ENCODE measurements around the gene SNHG17. TPM values are rescaled to one million over a fixed set of nuclear protein-coding genes. Genes with fewer than 3 reads are reported as not detected.
A peak's percentile ranks its signal among the peaks of the same experiment; 100 is the strongest.

The SNHG17 gene
- total RNA-seq, 1 donor from 2014 or later: 17.9 TPM

GRCh38 chr20:38423541-38423940, 11.6 kb downstream of the SNHG17 start:
- peaks cover 99% of the 10 kb centered on the region for H3K36me3 ChIP-seq
- intact Hi-C loops (cut with DNase I): no loop called here
- no peak for DNase-seq
- no peak overlapping the region for H3K27ac ChIP-seq
- H3K9me3 ChIP-seq: no peaks in the 10 kb centered on the region
- H3K4me1 ChIP-seq: peaks cover 3% of the 10 kb centered on the region
- H3K4me3 ChIP-seq: no peak overlapping the region
- TF ChIP-seq, protein P1, sequence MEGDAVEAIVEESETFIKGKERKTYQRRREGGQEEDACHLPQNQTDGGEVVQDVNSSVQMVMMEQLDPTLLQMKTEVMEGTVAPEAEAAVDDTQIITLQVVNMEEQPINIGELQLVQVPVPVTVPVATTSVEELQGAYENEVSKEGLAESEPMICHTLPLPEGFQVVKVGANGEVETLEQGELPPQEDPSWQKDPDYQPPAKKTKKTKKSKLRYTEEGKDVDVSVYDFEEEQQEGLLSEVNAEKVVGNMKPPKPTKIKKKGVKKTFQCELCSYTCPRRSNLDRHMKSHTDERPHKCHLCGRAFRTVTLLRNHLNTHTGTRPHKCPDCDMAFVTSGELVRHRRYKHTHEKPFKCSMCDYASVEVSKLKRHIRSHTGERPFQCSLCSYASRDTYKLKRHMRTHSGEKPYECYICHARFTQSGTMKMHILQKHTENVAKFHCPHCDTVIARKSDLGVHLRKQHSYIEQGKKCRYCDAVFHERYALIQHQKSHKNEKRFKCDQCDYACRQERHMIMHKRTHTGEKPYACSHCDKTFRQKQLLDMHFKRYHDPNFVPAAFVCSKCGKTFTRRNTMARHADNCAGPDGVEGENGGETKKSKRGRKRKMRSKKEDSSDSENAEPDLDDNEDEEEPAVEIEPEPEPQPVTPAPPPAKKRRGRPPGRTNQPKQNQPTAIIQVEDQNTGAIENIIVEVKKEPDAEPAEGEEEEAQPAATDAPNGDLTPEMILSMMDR (IDR thresholded peaks at IDR 0.05): no peak
- H3K27me3 ChIP-seq (ENCODE audit: low read depth): no peaks in the 10 kb centered on the region
- ATAC-seq: no peak

DNA sequence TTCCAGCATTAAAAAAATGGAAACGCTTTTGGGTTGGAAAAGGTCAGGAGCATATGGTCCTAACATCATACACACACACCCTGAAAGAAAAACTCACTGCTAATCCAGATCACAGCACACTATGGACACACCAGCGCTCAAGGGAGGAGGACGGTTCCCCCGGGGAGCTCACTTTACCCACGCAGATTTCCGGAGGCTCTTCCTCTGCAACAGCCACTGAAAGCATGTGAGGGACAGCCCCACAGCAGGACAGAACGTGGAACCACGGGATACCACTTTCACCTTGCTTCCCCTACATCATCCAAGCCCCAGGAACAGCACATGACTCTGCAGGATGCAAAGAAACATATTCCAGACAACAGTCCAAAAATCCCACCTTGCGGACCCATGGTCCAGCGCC, 13.2 kb downstream of the SNHG17 start:
- H3K36me3 ChIP-seq: peaks cover 89% of the 10 kb centered on the region

DNA sequence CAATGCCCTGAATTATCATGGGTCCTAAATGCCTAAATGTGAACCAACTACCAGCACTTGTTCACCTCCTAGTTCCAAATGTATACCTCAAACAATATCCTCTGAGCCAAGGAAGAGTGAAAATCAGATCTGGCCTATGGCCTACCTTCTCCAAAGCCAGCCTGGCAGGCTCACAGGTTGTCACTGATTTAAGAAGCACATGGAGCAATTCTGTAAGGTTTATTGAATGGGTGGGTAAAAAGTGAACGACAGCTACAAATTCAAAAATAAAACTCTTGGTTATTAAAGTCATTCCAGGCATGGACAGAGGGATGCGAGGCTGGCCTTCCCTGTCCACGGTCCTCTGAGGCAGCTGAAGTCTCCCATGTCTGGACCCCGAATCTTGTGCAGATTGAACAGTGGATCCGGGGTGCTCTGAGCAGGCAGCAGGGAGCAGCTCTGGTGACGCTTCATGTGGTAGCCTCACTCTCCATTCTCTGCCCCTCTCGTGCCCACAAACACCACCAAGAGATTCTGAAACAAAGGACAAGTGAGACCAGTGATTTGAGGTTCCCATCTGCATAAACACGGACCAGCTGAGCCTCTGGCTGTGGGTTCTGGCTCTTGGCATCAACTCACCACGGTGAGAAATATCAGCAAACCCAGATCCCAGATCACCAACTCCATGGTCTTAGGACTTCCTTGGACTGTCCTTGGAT, 14.6 kb downstream of the SNHG17 start:
- no peak overlapping the region for H3K4me3 ChIP-seq
- H3K27ac ChIP-seq: no peak overlapping the region
- TF ChIP-seq, protein P1 (IDR thresholded peaks at IDR 0.05): no peak
- intact Hi-C loops (cut with DNase I): no loop called here
- peaks cover 7% of the 10 kb centered on the region for H3K4me1 ChIP-seq
- ATAC-seq: no peak
- no peak for DNase-seq
- H3K27me3 ChIP-seq (ENCODE audit: low read depth): no peaks in the 10 kb centered on the region
- peaks cover 87% of the 10 kb centered on the region for H3K36me3 ChIP-seq
- no peaks in the 10 kb centered on the region for H3K9me3 ChIP-seq

More for the DNA sequence above, 13.2 kb downstream of the SNHG17 start:
- ATAC-seq (no peak), DNase-seq (no peak)
- no peak overlapping the region for H3K4me3 ChIP-seq
- intact Hi-C loops (cut with DNase I): no loop called here
- peaks cover 7% of the 10 kb centered on the region for H3K4me1 ChIP-seq
- H3K9me3 ChIP-seq: no peaks in the 10 kb centered on the region
- TF ChIP-seq, protein P1 (IDR thresholded peaks at IDR 0.05): no peak
- H3K27ac ChIP-seq: no peak overlapping the region
- no peaks in the 10 kb centered on the region for H3K27me3 ChIP-seq (ENCODE audit: low read depth)

GRCh38 chr20:38418509-38419204, 16.5 kb downstream of the SNHG17 start:
- intact Hi-C loops (cut with DNase I): no loop called here
- ATAC-seq (peak; percentile 42 to 53), DNase-seq (no peak)
- Histone ChIP-seq H3K36me3 (peaks cover 83% of the 10 kb centered on the region), H3K4me1 (peaks cover 7% of the 10 kb centered on the region), H3K4me3 (no peak overlapping the region), H3K27me3 (ENCODE audit: low read depth) (no peaks in the 10 kb centered on the region), H3K9me3 (no peaks in the 10 kb centered on the region), H3K27ac (no peak overlapping the region)
- TF ChIP-seq, protein P1 (IDR thresholded peaks at IDR 0.05): no peak

DNA sequence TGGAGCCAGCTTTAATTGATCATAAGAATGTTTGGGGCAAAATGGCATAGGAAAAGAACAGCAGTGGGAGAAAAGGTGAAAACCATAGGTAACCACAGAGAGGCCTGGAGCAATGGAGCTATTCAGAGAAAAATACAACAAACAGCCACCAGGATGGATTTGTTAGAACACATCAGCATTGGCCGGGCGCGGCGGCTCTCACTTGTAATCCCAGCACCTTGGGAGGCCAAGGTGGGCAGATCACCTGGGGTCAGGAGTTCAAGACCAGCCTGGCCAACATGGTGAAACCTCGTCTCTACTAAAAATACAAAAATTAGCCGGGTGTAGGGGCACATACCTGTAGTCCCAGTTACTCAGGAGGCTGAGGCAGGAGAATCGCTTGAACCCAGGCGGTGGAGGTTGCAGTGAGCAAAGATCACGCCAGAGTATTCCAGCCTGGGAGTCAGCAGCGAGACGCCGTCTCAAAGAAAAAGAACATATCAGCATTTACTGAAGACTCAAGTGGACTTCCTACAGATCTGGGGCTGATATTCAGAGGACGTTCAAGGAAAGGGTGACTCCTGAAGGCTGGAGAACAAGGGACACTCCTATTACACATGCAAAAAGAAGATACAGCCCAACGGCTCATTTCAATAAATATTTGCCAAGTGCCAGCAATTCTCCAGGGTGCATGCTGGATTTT, 20.2 kb downstream of the SNHG17 start:
- Histone ChIP-seq H3K4me3 (no peak overlapping the region), H3K36me3 (peaks cover 61% of the 10 kb centered on the region), H3K4me1 (peaks cover 7% of the 10 kb centered on the region), H3K27me3 (ENCODE audit: low read depth) (no peaks in the 10 kb centered on the region), H3K27ac (no peak overlapping the region), H3K9me3 (no peaks in the 10 kb centered on the region)
- no peak for DNase-seq
- no peak for ATAC-seq
- intact Hi-C loops (cut with DNase I): no loop called here
- TF ChIP-seq, protein P1 (IDR thresholded peaks at IDR 0.05): no peak

Data from lower lobe of right lung (tissue), 2 donors.